ENCODE data around the gene OR2AT4.
"Not testable (repeated sequence)": the region's sequence is repeated elsewhere in the genome, so short reads cannot be mapped to it uniquely, and the experiment has no call there.

Gene OR2AT4

DNA sequence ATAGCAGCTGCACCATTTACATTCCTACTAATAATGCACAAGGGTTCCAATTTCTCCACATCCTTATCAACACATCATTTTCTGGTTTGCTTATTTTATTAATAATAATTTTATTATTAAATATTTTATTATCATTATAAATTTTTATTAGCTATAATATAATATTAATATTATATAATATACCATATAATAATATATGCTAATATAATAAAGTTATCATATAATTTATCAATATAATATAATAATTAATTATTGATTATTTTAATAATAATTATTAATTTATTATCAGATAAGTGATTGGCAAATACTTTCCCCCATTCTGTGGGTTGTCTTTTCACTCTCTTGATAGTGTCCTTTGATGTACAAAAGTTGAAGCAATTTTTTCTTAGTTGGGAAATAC, 27.7 kb downstream of the OR2AT4 start:
- DNase-seq (ENCODE audit: low read depth in 2 of 2, low spot score in 1 of 2) = no peak

DNA sequence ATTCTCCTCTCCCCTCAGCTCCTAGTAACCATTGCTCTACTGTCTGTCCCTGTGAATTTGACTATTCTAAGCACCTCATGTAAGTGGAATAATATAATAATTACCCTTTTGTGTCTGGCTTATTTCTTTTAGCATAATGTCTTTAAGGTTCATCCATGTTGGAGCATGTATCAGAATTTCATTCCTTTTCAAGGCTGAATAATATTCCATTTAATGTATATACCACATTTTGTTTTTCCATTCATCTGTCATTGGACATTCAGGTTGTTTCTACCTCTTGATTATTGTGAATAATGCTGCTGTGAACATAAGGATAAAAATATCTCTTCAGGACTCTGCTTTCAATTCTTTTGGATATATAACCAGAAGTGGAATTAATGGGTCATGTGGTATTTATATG, 28.1 kb downstream of the OR2AT4 start:
- no peak for DNase-seq (ENCODE audit: low read depth in 2 of 2, low spot score in 1 of 2)

DNA sequence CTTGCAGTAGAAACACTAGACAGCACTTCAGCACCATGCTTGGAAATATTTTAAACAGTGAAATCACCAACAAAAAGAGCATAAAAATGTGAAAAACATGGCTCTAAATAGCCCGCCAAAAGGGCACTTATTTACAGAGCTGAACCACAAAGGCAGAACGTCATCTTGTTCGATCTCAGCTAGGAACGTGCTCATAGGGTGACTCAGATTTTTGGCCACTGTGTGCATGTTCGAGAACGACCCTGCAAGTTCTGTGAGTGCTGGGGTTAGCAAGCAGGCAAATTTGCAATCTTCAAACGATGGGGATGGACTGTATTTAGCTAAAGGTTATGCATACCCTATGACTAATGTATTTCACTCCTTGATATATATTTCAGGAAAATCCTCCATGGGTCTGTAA, 30.6 kb downstream of the OR2AT4 start:
- no peak for DNase-seq (ENCODE audit: low read depth in 2 of 2, low spot score in 1 of 2)

DNA sequence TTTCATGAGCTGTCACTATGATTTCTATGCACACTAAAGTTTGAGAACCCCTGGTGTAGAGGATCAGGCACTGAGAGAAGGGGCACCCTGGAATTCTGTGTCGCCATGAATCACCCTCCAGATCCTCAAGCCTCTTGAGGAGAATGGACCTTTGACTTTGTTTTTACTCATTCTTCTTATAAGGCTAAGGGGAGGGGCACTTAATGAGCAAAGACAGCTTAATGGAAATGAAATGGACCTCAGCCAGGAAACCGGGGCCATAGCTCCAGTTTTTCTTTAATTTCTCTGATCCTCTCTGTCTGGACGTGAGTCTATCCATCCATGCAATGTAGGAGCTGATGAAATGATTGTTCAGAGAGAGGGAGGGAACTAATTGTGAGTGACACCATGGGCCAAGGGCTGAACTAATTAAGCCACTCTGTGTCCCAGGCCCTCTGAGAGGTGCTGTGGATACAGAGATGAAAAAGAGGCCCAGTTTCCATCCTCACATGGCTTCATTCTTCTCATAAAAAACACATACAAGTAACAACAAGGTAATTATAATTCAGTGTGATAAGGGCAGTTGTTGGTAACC, 32.8 kb downstream of the OR2AT4 start:
- DNase-seq (ENCODE audit: low read depth in 2 of 2, low spot score in 1 of 2) = no peak

DNA sequence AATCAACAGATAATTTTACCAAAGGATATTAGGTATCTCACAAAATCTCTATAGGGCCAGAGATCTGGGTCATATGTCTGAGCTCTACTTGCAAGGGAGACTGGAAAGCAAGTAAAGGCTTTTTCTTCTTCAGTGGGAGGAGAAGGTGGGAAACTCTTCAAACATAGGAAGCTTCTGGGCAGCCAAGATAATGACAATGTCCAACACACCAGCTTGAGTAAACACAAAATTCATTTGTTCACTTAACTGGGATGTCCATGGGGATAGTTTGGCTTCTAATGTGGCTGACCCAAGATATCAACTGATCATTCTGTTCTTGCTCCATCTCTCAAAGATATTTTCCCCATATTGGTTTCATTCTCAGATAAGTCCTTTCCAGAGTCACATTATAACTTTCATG, 37.4 kb downstream of the OR2AT4 start:
- no peak for DNase-seq (ENCODE audit: low read depth in 2 of 2, low spot score in 1 of 2)

DNA sequence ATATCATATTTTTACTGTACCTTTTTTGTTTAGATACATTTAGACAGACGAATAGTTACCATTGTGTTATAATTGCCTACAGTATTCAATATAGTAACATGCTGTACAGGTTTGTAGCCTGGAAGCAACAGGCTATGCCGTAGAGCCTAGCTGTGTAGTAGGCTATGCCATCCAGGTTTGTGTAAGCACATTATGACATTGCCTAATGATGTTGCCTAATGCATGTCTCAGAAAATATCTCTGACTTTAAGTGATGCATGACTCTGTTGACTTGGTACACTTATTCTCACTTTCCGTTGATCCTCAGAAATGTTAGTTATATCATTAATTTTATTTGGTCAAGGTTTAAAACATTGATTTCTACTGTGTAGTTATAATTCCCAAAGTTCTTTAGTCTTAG, 39.9 kb downstream of the OR2AT4 start:
- no peak for DNase-seq (ENCODE audit: low read depth in 2 of 2, low spot score in 1 of 2)

DNA sequence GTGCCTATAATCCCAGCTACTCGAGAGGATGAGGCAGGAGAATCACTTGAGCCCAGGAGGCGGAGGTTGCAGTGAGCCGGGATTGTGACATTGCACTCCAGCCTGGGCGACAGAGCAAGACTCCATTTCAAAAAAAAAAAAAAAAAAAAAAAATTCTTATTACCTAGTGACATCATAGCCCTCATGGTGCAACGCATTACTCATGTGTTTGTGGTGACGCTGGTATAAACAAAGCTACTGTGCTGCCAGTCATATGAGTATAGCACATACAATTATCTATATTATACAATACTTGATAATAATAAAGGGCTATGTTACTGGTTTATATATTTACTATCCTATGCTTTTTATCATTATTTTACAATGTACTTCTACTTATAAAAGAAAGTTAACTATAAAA, 41.2 kb downstream of the OR2AT4 start:
- no peak for DNase-seq (ENCODE audit: low read depth in 2 of 2, low spot score in 1 of 2)

DNA sequence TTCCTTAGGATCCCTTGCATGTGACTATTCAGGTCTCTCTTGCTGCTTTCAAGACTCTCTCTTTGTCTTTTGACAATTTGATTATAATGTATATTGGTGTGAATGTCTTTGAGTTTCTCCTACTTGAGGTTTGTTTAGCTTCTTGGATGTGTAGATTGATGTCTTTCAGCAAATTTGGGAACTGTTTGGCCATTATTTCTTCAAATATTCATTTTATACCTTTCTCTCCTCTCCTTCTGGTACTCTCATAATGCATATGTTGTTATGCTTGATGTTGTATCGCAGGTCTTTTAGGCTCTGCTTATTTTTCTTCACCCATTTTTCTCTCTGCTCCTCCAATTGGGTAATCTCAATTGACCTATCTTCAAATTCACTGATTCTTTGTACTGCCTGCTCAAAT, 44.2 kb downstream of the OR2AT4 start:
- no peak for DNase-seq (ENCODE audit: low read depth in 2 of 2, low spot score in 1 of 2)

DNA sequence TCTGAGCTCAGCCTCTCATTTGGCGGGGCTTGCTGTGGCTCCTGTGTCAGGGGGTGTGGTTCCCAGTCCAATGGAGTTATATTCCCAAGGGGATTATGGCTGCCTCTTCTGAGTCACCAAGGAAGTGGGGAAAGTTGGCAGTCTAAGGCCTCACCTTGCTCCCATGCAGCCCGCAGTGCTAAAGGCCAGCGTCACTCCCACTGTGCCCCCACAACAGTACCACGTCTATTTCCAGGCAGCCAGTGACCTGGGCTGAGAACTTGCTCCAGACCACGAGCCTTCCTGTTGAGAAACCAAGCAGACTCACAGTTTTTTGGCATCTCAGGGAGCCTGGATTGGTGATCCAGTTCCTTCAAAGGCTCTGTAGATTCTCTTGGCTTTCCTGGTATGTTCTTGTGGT, 45.6 kb downstream of the OR2AT4 start:
- DNase-seq (ENCODE audit: low read depth in 2 of 2, low spot score in 1 of 2) = no peak

DNA sequence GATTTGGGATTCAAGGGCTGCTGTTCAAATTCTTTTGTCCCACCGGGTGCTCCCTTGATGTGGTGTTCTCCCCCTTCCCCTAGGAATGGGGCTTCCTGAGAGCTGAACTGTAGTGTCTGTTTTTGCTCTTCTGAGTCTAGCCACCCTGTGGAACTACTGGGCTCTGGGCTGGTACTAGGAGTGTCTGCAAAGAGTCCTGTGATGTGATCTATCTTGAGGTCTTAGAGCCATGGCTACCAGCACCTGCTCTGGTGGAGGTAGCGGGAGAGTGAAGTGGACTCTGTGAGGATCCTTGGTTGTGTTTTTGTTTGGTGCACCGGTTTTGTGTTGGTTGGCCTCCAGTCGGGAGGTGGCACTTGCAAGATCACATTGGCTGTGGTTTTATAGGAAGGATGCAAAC, 46.2 kb downstream of the OR2AT4 start:
- DNase-seq (ENCODE audit: low read depth in 2 of 2, low spot score in 1 of 2) = no peak

DNA sequence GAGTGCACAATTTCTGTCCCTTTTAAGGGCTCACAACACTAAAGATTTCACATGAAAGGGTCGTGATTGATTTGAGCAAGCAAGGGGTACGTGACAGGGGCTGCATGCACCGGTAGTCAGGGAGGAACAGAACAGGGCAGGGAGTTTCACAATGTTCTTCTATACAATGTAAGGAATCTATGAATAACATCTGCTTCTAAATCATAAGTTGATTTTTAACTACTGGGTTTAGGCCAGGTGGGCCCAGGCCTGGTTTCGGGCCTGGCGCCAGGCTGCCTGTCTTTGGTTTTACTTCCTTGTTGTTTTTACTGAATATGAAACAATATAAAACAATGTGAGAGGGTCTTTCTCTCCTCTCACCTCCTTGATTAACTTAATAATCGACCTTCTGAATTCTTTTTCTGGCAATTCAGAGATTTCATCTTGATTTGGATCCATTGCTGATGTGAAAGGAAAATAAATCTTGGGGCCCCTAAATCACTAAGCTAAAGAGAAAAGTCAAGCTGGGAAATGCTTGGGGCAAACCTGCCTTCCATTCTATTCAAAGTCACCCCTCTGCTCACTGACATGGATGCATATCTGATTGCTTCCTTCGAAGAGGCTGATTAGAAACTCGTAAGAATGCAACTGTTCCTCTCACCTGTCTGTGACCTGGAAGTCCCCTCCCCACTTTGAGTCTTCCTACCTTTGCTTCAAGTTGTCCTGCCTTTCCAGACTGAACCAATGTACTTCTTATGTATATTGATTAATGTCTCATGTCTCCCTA, 47.0 kb downstream of the OR2AT4 start:
- not testable (repeated sequence) for DNase-seq (ENCODE audit: low read depth in 2 of 2, low spot score in 1 of 2)

DNA sequence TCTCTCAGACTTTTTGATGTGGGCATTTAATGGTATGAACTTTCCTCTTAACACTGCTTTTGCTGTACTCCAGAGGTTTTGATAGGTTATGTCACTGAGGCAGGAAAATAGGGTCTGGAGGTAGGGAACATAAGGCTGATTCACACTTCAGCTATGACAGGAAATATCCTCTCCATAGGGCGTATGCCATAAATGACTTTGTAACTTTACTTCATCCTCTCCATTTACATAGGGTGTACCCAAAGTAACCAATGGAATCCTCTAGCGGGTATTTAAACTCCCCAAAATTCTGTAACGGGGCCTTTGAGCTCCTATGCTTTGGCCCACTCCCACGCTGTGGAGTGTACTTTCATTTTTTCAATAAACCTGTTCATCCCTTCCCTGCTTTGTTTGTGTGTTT, 49.5 kb downstream of the OR2AT4 start:
- no peak for DNase-seq (ENCODE audit: low read depth in 2 of 2, low spot score in 1 of 2)

DNA sequence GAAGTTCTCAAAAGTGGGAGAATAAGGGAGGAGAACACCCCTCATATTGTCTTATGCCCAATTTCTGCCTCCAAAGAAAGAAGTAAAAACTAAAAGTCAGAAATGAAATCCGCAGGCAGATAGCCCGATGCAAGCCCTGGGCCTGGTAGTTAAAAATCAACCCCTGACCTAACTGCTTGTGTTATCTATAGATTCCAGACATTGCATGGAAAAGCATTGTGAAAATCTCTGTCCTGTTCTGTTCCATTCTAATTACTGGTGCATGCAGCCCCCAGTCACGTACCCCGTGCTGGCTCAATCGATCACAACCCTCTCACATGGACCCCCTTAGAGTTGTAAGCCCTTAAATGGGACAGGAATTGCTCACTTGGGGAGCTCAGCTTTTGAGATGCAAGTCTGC, 50.0 kb downstream of the OR2AT4 start:
- not testable (repeated sequence) for DNase-seq (ENCODE audit: low read depth in 2 of 2, low spot score in 1 of 2)

DNA sequence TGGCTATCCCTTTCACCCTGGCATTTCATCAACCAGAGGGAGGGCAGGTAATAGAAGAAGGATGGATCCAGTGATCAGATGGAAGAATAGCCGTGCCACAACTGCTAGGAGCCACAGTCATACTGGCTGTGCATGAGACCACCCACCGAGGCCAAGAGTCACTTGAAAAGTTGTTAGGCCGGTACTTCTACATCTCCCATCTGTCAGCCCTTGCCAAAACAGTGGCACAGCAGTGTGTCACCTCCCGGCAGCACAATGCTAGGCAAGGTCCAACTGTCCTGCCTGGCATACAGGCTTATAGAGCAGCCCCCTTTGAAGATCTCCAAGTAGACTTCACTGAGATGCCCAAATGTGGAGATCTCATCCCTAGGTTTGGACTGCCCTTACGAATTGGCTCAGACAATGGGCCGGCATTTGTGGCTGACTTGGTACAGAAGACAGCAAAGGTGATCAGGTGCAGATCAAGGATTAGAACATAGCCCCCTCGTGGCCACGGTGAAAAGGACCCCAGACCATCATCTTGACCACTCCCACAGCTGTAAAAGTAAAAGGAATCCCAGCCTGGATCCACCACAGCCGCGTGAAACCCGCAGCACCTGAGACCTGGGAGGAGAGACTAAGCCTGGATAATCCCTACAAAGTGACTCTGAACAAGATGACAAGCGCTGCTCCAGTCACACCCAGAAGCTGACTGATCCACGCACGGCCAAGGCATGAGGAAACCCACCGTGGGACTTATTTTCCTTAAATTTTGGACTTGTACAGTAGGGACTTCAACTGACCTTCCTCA, 52.1 kb downstream of the OR2AT4 start:
- not testable (repeated sequence) for DNase-seq (ENCODE audit: low read depth in 2 of 2, low spot score in 1 of 2)

DNA sequence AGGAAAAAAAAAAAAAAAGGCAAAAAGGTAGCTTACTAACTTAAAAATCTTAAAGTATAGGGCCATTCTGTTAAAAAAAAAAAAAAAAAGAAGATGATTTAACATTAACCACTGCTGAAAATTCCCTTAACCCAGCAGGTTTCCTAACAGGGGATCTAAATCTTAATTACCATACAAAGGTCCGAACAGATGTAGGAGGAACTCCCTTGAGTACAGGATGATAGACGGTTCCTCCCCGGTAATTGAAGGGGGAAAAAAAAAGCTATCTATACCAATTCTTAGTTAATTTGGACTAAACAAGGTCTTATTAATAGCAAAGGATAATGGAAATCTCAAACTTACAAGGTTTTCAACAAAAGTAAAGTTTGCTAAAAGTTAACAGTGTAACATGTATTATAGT, 54.9 kb downstream of the OR2AT4 start:
- DNase-seq (ENCODE audit: low read depth in 2 of 2, low spot score in 1 of 2) = not testable (repeated sequence)

DNA sequence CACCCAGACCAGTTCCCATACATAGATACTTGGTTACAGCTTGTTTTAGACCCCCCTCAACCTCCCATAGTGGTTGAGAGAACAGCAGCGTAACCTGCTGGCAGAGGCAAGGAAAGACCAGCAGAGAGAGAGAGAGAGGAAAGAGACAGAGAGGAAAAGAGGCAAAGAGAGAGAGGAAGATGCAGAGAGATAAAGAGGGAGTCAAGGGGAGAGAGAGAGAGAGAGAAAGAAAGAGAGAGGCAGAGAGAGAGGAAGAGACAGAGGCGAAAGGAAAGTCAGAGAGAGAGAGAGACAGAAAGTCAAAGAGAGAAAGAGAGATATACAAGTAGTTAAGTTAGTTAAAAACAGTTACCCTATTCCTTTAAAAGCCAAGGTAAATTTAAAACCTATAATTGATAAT, 55.4 kb downstream of the OR2AT4 start:
- no peak for DNase-seq (ENCODE audit: low read depth in 2 of 2, low spot score in 1 of 2)

DNA sequence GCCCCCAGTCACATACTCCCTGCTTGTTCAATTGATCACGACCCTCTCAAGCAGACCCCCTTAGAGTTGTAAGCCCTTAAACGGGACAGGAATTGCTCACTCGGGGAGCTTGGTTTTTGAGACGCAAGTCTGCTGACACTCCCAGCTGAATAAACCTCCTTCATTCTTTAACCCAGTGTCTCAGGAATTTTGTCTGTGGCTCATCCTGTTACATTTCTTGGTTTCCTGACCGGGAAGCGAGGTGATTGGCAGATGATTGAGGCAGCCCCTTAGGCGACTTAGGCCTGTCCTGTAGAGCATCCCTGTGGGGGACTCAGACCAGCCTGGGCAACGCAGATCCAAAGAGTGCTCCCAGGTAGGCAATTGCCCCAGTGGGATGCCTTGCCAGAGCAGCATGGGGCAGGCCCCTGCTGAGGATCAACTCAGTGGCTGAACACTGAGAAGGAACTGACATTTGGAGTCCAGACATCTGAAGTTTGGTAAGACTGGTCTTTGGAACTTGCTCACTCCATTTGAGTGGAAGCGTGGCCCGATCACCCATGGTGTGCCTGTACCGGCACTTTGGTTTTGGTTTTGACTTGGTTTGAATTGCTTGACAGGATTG, 56.4 kb downstream of the OR2AT4 start:
- no peak for DNase-seq (ENCODE audit: low read depth in 2 of 2, low spot score in 1 of 2)

DNA sequence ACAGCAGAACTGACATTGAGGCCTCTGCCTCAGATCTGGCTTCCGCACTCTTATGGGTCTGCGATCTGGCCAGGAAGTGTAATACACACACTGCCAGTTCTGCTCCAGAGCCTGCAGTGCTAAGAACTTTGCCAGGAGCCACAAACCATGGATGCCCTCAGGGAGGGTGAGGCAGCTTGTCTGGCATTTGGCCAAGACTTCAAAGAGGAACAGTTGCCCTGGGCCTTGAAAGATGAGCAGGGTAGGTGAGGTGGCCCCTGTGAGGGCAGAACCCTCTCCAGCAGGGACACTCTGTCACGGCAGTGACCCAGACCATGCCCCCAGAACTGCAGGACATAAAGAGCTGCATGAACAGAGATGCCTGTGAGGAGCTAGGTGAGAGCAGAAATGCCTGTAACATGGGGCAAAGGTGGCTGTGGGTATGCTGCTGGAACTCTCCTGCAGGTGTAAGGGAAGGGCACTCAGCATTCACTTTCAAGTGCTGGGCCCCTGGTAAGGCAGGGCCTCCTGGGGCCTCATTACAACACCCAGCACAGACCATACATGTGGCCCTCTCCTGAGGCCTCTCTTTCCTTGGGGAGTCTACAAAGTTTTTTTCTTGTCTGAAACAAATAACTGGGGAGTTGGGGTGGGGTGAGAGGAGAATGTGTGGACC, 60.6 kb downstream of the OR2AT4 start:
- DNase-seq (ENCODE audit: low read depth in 2 of 2, low spot score in 1 of 2) = no peak

DNA sequence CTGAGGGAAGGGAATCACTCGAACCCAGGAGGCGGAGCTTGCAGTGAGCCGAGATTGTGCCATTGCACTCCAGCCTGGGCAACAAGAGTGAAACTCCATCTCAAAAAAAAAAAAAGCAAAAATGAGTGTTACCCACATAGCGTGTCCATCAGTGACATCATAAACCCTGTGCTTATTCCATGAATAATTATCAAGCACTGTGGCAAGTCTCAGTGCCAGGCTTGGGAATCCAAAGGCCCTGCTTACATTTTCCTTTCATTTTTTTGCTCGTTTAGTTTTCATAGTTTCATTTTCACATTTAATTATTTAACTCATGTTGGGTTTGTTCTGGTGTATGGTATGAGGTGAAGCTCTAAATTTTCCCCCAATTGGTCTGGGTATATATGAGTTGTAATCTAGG, 61.4 kb downstream of the OR2AT4 start:
- no peak for DNase-seq (ENCODE audit: low read depth in 2 of 2, low spot score in 1 of 2)

DNA sequence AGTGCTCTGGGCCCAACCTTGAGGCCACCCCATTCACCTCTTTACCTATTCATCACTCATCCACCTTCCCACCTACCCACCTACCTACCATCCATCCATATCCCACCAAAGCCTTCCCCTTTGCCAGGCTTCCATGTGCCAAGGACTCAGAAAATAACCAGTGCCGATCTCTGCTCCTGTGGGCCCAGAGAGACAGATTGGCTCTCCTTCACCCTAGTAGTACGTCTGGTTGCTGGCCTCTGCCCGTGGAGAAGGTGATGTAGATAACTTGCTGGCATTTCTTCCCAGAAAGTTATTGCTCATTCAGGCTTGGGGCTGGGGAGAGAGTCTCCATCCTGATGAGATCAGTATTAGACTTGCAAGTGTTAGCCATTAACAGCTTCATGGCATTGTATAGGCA, 62.8 kb downstream of the OR2AT4 start:
- DNase-seq (ENCODE audit: low read depth in 2 of 2, low spot score in 1 of 2) = no peak

DNA sequence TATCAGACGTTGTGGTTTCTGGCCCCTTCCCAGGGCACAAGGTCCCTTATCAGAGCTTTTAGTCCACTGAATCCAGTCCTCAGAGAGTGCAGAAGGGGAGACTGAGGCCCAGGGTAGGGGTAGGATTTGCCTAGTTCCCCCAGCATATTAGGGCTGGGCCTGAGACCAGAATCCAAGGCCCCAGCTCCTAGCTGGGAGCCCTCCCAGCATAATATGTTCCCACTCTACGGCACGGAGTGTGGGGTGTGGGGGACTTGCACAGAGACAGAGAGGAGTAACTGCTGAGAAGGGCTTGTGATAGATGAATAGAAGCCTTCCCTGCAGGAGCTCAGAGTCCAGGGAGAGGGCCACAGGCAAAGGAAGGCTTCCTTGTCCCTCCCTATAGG, 64.1 kb downstream of the OR2AT4 start:
- no peak for DNase-seq (ENCODE audit: low read depth in 2 of 2, low spot score in 1 of 2)
